ENCODE measurements around the gene PABPC1L. TPM values are rescaled to one million over a fixed set of nuclear protein-coding genes. Genes with fewer than 3 reads are reported as not detected.

The PABPC1L gene
- total and polyA plus RNA-seq, 2 of the 13 experiments (the other 11 are each of a cell fraction or from before 2014, with no cell fraction given), result 30.8 to 252 TPM

DNA sequence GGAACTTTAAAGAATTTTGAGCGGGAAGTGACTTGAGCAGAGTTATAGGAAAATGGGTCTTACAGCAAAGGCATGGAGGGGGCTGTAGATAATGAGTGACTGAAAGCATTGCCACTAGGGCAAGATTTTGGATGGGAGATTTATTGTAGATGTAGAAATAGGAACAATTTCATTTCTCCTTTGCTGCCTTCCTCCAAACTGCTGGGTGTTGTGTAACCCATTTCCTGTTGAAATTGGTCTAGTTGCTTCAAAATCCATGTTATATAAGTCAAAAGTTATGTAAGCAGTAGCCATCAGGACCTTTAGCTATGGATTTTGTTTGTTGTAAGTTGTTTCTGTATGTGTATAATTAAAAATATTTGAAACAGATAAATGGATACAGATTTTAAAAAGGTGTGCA is 13.3 kb upstream of the PABPC1L start (continued):
- TF ChIP-seq ZNF530 (CRISPR knock-in tag; IDR thresholded peaks at IDR 0.05; ENCODE audit: low read depth) (no peak), TOPORS (CRISPR knock-in tag; IDR thresholded peaks at IDR 0.05) (no peak), ELF4 (CRISPR knock-in tag; IDR thresholded peaks at IDR 0.05; ENCODE audit: borderline replicate concordance) (no peak), FOXP1 (IDR thresholded peaks at IDR 0.05) (no peak), FOXP1 (CRISPR knock-in tag; IDR thresholded peaks at IDR 0.05) (0 out of 2 replicates have a peak, but pooled peaks have one; percentile 38), ZBTB43 (CRISPR knock-in tag; conservative IDR thresholded peaks at IDR 0.05) (no peak), FOXO1 (CRISPR knock-in tag; IDR thresholded peaks at IDR 0.05) (peak; percentile 51; the same call in 1 of the 2 replicates), CEBPZ (IDR thresholded peaks at IDR 0.05; ENCODE audit: low read length) (no peak), RARA (CRISPR knock-in tag; IDR thresholded peaks at IDR 0.05) (peak; percentile 80), RORA (CRISPR knock-in tag; IDR thresholded peaks at IDR 0.05) (no peak), ZNF501 (CRISPR knock-in tag; IDR thresholded peaks at IDR 0.05) (no peak), HNRNPK (IDR thresholded peaks at IDR 0.05; ENCODE audit: low read depth, low read length, poor library complexity, severe bottlenecking) (no peak), ZNF75D (CRISPR knock-in tag; IDR thresholded peaks at IDR 0.05; ENCODE audit: borderline replicate concordance) (no peak), PHF8 (CRISPR knock-in tag; IDR thresholded peaks at IDR 0.05) (no peak), SAP130 (CRISPR knock-in tag; IDR thresholded peaks at IDR 0.05; ENCODE audit: low read depth) (peak; percentile 79), ATF6 (CRISPR knock-in tag; conservative IDR thresholded peaks at IDR 0.05) (no peak), SOX6 (IDR thresholded peaks at IDR 0.05) (no peak), SOX6 (CRISPR knock-in tag; IDR thresholded peaks at IDR 0.05) (peak; percentile 47; the same call in 1 of the 2 replicates), EED (CRISPR knock-in tag; IDR thresholded peaks at IDR 0.05) (no peak)
- TF ChIP-seq, protein P1, sequence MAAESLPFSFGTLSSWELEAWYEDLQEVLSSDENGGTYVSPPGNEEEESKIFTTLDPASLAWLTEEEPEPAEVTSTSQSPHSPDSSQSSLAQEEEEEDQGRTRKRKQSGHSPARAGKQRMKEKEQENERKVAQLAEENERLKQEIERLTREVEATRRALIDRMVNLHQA (CRISPR knock-in tag; IDR thresholded peaks at IDR 0.05), result no peak
- TF ChIP-seq, protein P2, sequence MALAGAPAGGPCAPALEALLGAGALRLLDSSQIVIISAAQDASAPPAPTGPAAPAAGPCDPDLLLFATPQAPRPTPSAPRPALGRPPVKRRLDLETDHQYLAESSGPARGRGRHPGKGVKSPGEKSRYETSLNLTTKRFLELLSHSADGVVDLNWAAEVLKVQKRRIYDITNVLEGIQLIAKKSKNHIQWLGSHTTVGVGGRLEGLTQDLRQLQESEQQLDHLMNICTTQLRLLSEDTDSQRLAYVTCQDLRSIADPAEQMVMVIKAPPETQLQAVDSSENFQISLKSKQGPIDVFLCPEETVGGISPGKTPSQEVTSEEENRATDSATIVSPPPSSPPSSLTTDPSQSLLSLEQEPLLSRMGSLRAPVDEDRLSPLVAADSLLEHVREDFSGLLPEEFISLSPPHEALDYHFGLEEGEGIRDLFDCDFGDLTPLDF (CRISPR knock-in tag; IDR thresholded peaks at IDR 0.05), result no peak

All from HepG2 (cell line).